Measurements from ENCODE around the gene PPL.
"Not testable (repeated sequence)": the region's sequence is repeated elsewhere in the genome, so short reads cannot be mapped to it uniquely, and the experiment has no call there.

The PPL gene

DNA sequence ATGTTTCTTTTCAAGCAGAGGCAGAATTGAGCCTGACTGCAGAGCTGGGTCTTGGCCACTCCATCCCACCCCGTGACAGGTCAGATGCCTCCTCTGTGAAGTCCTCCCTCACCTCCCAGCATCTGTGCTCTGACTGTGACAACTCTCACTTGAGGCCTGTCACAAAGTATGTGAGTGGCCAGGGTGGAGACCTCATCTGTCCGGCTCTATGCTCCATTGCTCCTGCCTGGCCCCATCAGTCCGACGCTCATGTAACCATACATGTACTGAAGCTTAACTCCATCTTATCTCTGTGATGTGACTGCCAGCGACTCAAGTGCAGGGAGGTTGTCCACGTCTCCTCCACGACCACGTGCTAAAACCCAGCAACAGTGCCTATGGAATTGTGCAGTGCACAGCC is 3.5 kb downstream of the PPL start:
- in situ Hi-C loops (cut with MboI; ENCODE audit: low sequenced_read_pairs, unreplicated experiment) = no loop called here
- no peak for DNase-seq (ENCODE audit: low spot score)
- no peak for TF ChIP-seq CTCF (IDR thresholded peaks at IDR 0.05; ENCODE audit: borderline replicate concordance, control extremely low read depth, extremely low read depth, insufficient read depth, missing control alignments)

DNA sequence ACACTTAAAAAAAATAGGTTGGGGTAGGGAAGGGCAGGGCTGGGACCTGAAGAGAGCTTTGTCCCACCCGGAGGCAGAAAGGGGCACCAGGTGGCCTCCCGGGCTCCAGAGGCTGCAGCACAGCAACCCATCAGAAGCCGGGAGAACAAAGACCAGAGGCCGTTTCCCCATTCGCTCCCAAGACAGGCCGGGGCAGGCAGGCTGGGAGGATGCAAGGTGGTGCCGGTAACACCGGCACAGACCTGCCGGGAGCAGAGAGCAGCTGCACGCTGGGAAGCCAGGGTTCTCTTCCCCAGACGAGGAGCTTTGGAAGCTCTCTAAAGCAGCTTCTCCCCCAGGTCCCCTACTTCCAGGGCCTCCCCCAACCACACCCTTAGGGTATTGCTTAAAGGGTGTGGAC is 5.6 kb downstream of the PPL start:
- DNase-seq (ENCODE audit: low spot score) = no peak
- TF ChIP-seq CTCF (IDR thresholded peaks at IDR 0.05; ENCODE audit: borderline replicate concordance, control extremely low read depth, extremely low read depth, insufficient read depth, missing control alignments) = no peak
- in situ Hi-C loops (cut with MboI; ENCODE audit: low sequenced_read_pairs, unreplicated experiment) = no loop called here

DNA sequence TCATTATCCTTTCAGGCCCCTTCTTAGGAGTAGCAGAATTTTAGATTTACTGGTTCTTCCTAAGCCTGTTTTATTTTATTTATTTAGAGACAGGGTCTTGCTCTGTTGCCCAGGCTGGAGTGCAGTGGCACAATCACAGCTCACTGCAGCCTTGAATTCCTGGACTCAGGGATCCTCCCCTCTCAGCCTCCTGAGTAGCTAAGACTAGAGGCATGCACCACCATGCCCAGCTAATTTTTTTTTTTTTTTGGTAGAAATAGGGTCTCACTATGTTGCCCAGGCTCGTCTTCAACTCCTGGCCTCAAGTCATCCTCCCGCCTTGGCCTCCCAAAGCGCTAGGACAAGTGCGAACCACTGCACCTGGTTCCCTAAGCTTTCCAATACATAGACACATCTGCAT is 7.3 kb downstream of the PPL start:
- DNase-seq (ENCODE audit: low spot score); in situ Hi-C loops (cut with MboI; ENCODE audit: low sequenced_read_pairs, unreplicated experiment): not testable (repeated sequence)

- TF ChIP-seq CTCF (IDR thresholded peaks at IDR 0.05; ENCODE audit: borderline replicate concordance, control extremely low read depth, extremely low read depth, insufficient read depth, missing control alignments) = no peak
- DNase-seq (ENCODE audit: low spot score) = no peak
- in situ Hi-C loops (cut with MboI; ENCODE audit: low sequenced_read_pairs, unreplicated experiment) = no loop called here
Measured at GRCh38 chr16:4928227-4928626, 8.7 kb downstream of the PPL start.

DNA sequence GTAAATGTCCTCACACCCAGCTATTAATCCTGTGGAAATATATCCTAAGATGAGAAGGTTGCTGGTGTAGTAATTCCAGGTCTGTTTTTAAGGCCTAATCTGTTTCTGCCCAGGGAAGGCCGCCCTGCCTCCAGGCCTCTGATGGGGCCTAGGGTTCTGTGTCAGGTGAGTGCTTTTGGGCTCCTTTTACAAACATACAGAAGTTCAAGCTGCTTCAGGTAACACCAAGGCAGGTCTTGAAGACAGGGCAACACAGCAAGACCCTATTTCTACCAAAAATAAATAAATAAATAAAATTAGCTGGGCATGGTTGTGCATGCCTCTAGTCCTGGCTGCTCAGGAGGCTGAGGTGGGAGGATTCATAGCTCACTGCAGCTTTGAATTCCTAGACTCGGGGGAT is 9.3 kb downstream of the PPL start:
- in situ Hi-C loops (cut with MboI; ENCODE audit: low sequenced_read_pairs, unreplicated experiment) = no loop called here
- TF ChIP-seq CTCF (IDR thresholded peaks at IDR 0.05; ENCODE audit: borderline replicate concordance, control extremely low read depth, extremely low read depth, insufficient read depth, missing control alignments) = no peak
- DNase-seq (ENCODE audit: low spot score) = no peak

DNA sequence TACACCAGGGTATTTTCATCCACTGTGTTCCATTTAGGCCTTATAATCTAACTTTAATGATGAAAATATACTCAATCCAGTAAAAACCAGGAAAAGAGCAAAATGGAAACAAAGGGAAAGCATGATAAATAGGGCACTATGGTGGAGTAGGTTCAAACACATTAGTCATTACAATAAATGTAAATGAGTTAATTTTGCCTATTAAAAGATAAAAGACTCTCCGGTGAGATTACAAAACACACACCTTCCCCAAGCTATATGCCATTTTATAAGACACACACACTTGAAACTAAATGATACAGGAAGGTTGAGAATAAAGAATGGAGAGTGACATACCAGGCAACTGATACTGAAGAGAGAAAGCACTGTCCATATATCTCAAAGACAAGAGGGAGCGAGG is 10.0 kb downstream of the PPL start:
- in situ Hi-C loops (cut with MboI; ENCODE audit: low sequenced_read_pairs, unreplicated experiment) = no loop called here
- no peak for DNase-seq (ENCODE audit: low spot score)

DNA sequence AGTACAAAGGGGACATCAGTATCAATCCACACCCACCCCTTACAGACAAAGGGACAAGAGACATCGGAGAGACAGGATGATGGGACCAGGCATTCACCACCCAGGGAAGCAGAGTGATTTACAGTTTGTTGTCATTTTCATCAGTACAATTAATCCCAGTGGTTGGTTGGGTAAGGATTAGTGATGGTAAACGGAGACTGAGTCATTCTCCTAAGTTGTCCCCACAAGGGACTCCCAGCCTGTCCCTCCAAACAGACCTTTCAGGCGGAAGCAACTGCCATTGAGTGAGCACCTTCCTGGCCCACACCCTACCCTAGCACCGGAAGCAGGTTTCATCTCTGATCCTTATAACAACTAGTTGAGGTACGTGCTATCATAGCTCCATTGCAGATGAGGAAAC is 11.2 kb downstream of the PPL start:
- in situ Hi-C loops (cut with MboI; ENCODE audit: low sequenced_read_pairs, unreplicated experiment) = no loop called here
- no peak for TF ChIP-seq CTCF (IDR thresholded peaks at IDR 0.05; ENCODE audit: borderline replicate concordance, control extremely low read depth, extremely low read depth, insufficient read depth, missing control alignments)
- DNase-seq (ENCODE audit: low spot score) = no peak

More for the DNA sequence above, 10.0 kb downstream of the PPL start:
- no peak for TF ChIP-seq CTCF (IDR thresholded peaks at IDR 0.05; ENCODE audit: borderline replicate concordance, control extremely low read depth, extremely low read depth, insufficient read depth, missing control alignments)

Measured in GM13976 (cell line).